Measurements from ENCODE around the gene STXBP6.
A peak's percentile ranks its signal among the peaks of the same experiment; 100 is the strongest.

Gene STXBP6

GRCh38 chr14:25052921-25053320 is 3.0 kb upstream of the STXBP6 start:
- no peak for DNase-seq (ENCODE audit: low read depth)

GRCh38 chr14:25052385-25052784 is 2.4 kb upstream of the STXBP6 start:
- no peak for DNase-seq (ENCODE audit: low read depth)
- H3K4me3 ChIP-seq (ENCODE audit: low read length) = no peak overlapping the region
- no peak for TF ChIP-seq CTCF (conservative IDR thresholded peaks at IDR 0.05; ENCODE audit: low read length)

More at GRCh38 chr14:25052921-25053320, 3.0 kb upstream of the STXBP6 start:
- TF ChIP-seq CTCF (conservative IDR thresholded peaks at IDR 0.05; ENCODE audit: low read length) = no peak
- H3K4me3 ChIP-seq (ENCODE audit: low read length) = no peak overlapping the region

GRCh38 chr14:25050269-25051150 is 563 bp upstream of the STXBP6 start:
- peak overlapping the region; percentile 70 for H3K4me3 ChIP-seq (ENCODE audit: low read length)
- DNase-seq (ENCODE audit: low read depth) = peak; percentile 75
- TF ChIP-seq CTCF (conservative IDR thresholded peaks at IDR 0.05; ENCODE audit: low read length) = no peak

GRCh38 chr14:25049093-25049567 is 817 bp downstream of the STXBP6 start:
- peak; percentile 8 for DNase-seq (ENCODE audit: low read depth)
- H3K4me3 ChIP-seq (ENCODE audit: low read length) = peak overlapping the region; percentile 70
- no peak for TF ChIP-seq CTCF (conservative IDR thresholded peaks at IDR 0.05; ENCODE audit: low read length)

GRCh38 chr14:25048170-25049016 is 1.6 kb downstream of the STXBP6 start:
- TF ChIP-seq CTCF (conservative IDR thresholded peaks at IDR 0.05; ENCODE audit: low read length) = no peak
- peak overlapping the region; percentile 70 for H3K4me3 ChIP-seq (ENCODE audit: low read length)
- peak; percentile 85 for DNase-seq (ENCODE audit: low read depth)

GRCh38 chr14:25046301-25046943 is 3.5 kb downstream of the STXBP6 start:
- no peak for TF ChIP-seq CTCF (conservative IDR thresholded peaks at IDR 0.05; ENCODE audit: low read length)
- no peak overlapping the region for H3K4me3 ChIP-seq (ENCODE audit: low read length)
- DNase-seq (ENCODE audit: low read depth) = peak; percentile 4

Data from AG10803 (cell line).